ENCODE measurements around the gene FBXL2.
"Not testable (repeated sequence)": the region's sequence is repeated elsewhere in the genome, so short reads cannot be mapped to it uniquely, and the experiment has no call there.

FBXL2 gene

GRCh38 chr3:33429306-33429705 lies 152.1 kb downstream of the FBXL2 start:
- DNase-seq: not testable (repeated sequence)

GRCh38 chr3:33430061-33430460 lies 152.8 kb downstream of the FBXL2 start:
- DNase-seq: no peak

GRCh38 chr3:33430571-33430970 lies 153.3 kb downstream of the FBXL2 start:
- DNase-seq: no peak

GRCh38 chr3:33433843-33434242 lies 156.6 kb downstream of the FBXL2 start:
- DNase-seq: peak; percentile 33

Measured in fibroblast of skin of scalp (primary cell).